Keratinocyte (primary cell): ENCODE results near the gene FNDC8.

Experiments used
- EZH2 ChIP-seq: IDR thresholded peaks from one replicate; pipeline ENCODE4 v1.6.1; 2012; ENCODE audit warnings: inconsistent platforms, mild to moderate bottlenecking, low read length, moderate library complexity
- TF ChIP-seq, protein P1 (sequence below), 3 experiments: IDR thresholded peaks in 1 of 3; conservative IDR thresholded peaks in 1 of 3; optimal IDR thresholded peaks in 1 of 3; 2 replicates in 2 of 3; 3 replicates in 1 of 3; pipeline versions ENCODE3 to v1.5.1; 2011; ENCODE audit warnings: low read length in 3 of 3, mild to moderate bottlenecking in 3 of 3, moderate library complexity in 2 of 3, control low read depth in 1 of 3, inconsistent platforms in 1 of 3; ENCODE audit not compliant: insufficient read depth in 2 of 3; ENCODE audit errors: extremely low read depth in 1 of 3

DNA sequence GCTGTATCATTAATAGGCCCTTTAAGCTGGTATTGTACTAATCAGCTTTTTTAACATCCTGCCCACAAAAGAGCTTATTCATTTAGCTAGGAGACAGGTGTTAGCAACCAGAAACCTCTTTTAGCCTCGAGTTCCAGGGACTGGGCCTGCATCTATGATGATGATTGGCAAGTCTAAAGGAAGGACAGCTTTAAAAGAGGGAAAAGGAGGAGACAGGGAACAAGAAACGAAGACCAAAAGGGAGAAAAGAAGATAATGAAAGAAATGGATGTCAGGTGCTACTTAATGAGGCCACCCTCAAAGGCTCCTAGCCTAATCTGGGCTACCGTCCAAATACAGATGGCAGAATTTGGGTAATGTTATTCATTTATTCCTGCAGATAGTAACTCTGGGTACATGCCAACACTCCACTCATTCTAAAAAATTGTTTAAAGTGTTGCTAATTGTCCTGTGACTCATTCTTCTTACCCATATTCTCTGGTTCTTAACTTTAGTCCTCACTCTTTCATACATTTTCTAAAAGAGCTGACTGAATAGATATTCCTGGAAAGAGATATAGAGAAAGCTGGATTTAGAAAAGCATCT lies 39.2 kb upstream of the FNDC8 start:
- TF ChIP-seq EZH2 = no peak
- TF ChIP-seq, protein P1, sequence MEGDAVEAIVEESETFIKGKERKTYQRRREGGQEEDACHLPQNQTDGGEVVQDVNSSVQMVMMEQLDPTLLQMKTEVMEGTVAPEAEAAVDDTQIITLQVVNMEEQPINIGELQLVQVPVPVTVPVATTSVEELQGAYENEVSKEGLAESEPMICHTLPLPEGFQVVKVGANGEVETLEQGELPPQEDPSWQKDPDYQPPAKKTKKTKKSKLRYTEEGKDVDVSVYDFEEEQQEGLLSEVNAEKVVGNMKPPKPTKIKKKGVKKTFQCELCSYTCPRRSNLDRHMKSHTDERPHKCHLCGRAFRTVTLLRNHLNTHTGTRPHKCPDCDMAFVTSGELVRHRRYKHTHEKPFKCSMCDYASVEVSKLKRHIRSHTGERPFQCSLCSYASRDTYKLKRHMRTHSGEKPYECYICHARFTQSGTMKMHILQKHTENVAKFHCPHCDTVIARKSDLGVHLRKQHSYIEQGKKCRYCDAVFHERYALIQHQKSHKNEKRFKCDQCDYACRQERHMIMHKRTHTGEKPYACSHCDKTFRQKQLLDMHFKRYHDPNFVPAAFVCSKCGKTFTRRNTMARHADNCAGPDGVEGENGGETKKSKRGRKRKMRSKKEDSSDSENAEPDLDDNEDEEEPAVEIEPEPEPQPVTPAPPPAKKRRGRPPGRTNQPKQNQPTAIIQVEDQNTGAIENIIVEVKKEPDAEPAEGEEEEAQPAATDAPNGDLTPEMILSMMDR (optimal IDR thresholded peaks at IDR 0.05 in 1 of 3, IDR thresholded peaks at IDR 0.05 in 1 of 3, conservative IDR thresholded peaks at IDR 0.05 in 1 of 3; ENCODE audit: extremely low read depth in 1 of 3, insufficient read depth in 2 of 3, low read length in 3 of 3) = no peak
